HG03460 (cell line): ENCODE measurements around the gene CCR4.
"Not testable (repeated sequence)": the region's sequence is repeated elsewhere in the genome, so short reads cannot be mapped to it uniquely, and the experiment has no call there.

Source experiments
- ATAC-seq: cut with Tn5 transposase; IDR thresholded peaks from one replicate; pipeline ENCODE4 v1.9.1; 2021; ENCODE audit not compliant: unreplicated experiment

Gene CCR4

DNA sequence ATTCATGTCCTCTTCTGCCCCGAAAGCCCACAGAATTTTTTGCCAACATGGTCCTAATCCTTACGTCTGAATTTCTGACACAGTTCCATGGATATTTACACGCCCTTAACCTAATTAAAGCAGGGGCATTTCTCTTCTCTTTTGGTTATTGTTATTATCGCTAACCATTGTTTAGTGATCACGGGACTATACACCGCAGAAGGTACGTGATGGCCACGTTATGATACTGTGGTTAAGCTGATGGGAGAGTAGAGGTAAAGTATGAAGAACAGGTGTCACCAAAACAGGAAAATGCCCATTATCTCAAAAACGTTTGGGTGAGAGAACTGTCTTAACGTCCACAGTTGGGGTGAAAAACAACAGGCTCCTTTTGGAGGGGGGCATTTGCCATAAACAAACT lies 26.4 kb downstream of the CCR4 start:
- ATAC-seq: no peak

GRCh38 chr3:32978331-32978730 lies 26.9 kb downstream of the CCR4 start:
- ATAC-seq: no peak

GRCh38 chr3:32983124-32983523 lies 31.7 kb downstream of the CCR4 start:
- ATAC-seq: no peak

GRCh38 chr3:32984918-32985317 lies 33.5 kb downstream of the CCR4 start:
- not testable (repeated sequence) for ATAC-seq

GRCh38 chr3:32989171-32989570 lies 37.7 kb downstream of the CCR4 start:
- no peak for ATAC-seq

- ATAC-seq: no peak
Observed at GRCh38 chr3:32990116-32990515, 38.7 kb downstream of the CCR4 start.

GRCh38 chr3:32991781-32992180 lies 40.3 kb downstream of the CCR4 start:
- no peak for ATAC-seq

- ATAC-seq: peak; percentile 7
Observed at GRCh38 chr3:32992310-32992686, 40.9 kb downstream of the CCR4 start.

DNA sequence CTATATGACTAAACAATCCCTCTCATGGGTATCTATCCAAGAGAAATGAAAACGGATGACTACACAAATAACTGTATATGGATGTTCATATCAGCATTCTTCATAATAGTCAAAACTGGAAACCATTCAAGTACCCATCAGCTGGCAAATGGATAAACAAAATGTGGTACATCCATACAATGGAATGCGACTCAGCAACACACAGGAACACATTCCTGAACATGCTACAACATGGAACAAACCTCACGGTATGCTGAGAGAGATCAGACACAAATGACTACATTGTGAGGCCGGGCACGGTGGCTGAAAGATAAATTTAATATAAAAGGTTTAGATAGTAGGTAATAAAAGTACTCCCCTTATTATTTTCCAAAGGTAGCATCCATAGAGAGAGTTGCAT lies 42.6 kb downstream of the CCR4 start:
- ATAC-seq: no peak

- no peak for ATAC-seq
Observed at GRCh38 chr3:32995098-32995497, 43.7 kb downstream of the CCR4 start.

DNA sequence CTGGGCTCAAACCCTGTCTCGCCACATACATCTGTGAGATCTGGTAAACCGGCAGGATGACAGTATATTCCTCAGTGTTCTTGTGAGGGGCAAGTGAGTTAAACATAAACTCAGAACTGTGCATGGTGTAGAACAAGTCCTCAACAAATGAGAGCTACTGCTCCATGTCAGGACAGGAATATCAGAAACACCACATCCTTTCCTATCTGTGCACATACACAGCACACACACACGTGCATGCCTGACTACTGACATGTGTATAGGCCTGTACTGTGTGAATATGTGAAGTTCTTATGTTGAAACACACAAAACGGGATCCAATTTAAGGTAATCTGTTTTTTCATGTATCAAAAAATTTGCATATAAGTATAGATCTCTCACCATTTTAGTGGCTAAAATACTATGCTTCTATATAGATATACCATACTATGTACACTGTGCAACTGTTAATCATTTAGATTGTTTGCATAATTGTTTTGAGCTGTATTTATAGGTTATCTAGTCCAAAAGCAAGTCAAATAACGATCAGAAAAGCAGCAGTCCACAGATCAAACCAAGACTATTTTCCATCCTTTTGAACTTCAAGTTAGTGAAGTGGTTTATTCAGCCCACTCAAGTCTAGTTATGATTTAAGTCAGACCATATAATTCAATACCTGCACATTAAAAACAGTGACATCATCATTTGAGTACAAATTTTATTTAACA lies 44.8 kb downstream of the CCR4 start:
- no peak for ATAC-seq

GRCh38 chr3:32996755-32997091 lies 45.3 kb downstream of the CCR4 start:
- no peak for ATAC-seq

DNA sequence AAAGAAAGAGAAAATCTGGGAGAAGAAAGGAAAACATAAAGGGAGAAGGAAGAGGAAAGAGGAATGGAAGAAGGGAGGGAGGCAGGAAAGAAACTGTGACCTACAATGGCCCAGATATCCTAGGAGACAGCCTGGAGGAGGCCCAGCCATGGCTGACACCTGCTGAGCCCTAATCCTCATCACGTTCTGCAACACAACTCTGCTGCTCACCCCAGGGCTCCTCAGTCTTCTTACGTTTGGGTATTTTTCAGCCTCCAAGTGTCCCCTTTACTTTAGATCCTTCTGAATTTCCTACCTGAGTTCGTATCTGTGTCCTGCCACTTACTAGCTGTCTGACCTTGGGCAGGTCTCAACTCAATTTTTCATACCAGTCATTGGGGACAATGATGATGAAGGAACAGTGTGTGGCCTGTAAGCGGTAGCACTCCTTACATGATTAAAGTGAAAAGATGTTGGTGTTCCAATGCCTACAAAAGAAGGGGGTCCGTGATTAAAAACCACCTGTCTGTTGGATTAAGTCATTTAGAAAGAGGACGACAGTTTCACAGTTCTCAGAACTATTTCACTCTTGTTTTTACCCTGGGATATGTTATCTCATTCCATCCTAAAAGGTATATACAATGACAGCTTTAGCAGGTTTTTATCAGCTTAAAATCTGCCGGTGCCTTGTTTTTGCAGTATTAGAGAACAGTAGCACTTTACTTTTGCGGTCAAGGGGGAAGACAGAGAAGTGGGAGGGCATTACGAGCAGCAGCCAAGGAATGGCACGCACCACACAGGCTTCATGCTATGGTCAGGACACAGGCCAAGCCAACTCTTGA lies 47.4 kb downstream of the CCR4 start:
- no peak for ATAC-seq

DNA sequence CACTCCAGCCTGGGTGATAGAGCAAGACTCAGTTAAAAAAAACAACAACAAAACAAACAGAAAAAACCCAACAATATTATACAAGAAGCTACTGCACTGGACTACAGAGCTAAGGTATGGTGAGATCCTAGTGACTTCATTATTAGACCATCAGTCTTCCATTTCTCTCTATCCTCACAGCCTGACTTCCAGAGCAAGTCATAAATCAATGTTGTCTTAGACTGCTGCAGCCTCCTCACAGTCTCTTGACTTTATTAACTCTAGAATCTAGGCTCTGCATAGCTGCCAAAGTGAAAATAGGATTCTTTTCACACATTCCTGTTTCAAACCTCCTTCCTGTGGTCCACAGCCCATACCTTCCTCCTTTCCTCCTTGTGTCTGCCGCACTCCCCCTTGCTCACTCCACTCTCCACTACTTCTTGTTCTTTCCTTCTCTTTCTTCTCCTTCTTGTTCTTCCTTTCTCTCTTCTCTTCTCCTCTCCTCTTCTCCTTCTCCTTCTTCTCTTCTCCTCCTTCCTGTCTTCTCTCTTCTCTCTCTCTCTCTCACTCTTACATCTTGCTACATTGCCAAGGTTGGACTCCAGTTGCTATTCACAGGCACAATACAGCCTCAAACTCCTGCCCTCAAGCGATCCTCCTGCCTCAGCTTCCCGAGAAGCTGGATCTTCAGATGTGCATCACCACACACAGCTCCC lies 49.4 kb downstream of the CCR4 start:
- ATAC-seq: no peak

DNA sequence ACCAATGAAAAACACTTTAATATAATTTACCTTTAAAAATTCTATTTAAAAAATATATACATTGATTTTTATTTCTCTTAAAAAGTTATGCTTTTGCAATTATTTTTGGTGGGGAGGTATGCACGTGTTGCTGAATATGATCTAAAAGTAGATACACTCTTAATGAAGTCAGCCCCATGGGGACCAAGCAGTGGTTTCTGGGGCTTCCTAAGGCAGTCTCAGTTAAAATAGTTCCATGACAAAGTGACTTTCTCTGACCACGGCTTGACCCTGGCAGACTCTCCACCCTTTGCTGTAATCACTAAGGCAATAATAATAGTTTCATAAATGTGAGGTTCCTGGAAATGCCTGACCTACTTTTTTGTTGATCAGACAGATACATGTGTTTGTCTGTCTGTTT lies 50.4 kb downstream of the CCR4 start:
- peak; percentile 75 for ATAC-seq

DNA sequence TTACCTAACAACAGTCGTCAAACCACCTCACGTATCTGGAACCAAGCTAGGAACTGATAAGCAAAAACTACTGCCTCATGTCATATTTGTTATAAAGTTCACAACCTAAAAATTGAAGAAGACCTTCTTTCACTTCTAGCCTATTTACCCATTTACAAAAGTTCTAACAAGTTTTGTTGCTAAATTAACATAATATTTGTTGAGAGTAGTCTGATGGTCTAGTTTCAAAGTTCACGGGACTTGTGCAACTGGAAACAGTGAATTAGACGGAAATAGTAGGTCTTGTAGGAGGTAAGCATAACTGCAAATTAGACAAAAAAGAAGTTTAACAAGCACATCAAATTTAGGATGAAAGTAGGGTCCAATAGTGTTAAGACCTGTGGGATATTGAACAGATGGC lies 51.9 kb downstream of the CCR4 start:
- ATAC-seq: no peak

DNA sequence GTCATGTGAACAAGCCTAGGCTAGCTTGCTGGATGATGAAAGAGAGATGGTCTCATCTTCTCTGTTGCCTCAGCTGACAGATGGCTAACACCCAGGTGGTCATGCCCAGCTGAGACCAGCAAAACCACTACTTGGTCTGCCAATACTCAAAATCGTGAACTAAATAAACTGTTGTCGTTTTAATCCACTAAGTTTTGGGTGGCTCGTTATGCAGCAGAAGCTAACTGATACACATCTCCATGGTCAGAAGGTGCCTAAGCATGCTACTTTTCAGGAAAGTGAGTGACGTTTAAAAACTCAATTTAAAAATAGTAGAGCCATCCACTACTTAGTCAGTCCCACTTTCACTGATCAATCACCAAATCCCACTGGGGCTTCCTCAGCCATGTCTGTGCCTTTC lies 52.8 kb downstream of the CCR4 start:
- no peak for ATAC-seq

GRCh38 chr3:33004961-33005360 lies 53.5 kb downstream of the CCR4 start:
- ATAC-seq: no peak
